NCI-H128 (cell line): Measurements from ENCODE around the gene DUOXA2.
"Not testable (repeated sequence)": the region's sequence is repeated elsewhere in the genome, so short reads cannot be mapped to it uniquely, and the experiment has no call there.

ENCODE experiments used
- DNase-seq: peaks from one replicate; lab custom pipeline; 2025; ENCODE audit not compliant: unreplicated experiment; lab: John Stamatoyannopoulos, UW

The DUOXA2 gene

GRCh38 chr15:45134682-45135604, 20.8 kb downstream of the DUOXA2 start:
- no peak for DNase-seq

DNA sequence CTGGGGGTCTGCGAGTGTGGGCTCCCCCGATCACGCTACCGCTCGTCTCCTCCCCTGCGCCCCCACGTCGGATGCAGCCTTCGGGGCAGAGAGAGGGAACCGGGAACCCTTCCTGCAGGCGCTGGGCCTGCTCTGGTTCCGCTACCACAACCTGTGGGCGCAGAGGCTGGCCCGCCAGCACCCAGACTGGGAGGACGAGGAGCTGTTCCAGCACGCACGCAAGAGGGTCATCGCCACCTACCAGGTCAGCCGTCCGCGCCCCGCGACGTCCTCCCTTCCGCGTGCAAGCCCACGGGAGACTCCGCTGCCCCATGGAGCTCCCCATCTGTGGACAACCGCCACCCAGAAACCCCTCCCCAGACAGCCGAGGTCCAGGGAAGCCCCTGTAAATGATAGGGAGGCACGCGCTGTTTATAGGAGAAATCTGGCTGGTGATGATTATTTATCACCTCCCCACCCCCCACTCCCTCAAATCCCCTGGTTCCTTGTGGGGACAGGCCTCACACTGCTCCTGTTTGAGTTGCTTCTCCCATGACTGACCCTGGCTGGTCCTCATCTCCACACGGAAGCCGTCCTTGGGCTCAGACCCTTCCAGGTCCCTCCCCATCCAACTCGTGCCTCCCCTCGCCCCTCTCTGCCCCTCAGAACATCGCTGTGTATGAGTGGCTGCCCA, 21.7 kb downstream of the DUOXA2 start:
- not testable (repeated sequence) for DNase-seq

- DNase-seq: no peak
Measured at GRCh38 chr15:45136378-45136764, 22.2 kb downstream of the DUOXA2 start.

GRCh38 chr15:45137703-45138102, 23.6 kb downstream of the DUOXA2 start:
- no peak for DNase-seq

DNA sequence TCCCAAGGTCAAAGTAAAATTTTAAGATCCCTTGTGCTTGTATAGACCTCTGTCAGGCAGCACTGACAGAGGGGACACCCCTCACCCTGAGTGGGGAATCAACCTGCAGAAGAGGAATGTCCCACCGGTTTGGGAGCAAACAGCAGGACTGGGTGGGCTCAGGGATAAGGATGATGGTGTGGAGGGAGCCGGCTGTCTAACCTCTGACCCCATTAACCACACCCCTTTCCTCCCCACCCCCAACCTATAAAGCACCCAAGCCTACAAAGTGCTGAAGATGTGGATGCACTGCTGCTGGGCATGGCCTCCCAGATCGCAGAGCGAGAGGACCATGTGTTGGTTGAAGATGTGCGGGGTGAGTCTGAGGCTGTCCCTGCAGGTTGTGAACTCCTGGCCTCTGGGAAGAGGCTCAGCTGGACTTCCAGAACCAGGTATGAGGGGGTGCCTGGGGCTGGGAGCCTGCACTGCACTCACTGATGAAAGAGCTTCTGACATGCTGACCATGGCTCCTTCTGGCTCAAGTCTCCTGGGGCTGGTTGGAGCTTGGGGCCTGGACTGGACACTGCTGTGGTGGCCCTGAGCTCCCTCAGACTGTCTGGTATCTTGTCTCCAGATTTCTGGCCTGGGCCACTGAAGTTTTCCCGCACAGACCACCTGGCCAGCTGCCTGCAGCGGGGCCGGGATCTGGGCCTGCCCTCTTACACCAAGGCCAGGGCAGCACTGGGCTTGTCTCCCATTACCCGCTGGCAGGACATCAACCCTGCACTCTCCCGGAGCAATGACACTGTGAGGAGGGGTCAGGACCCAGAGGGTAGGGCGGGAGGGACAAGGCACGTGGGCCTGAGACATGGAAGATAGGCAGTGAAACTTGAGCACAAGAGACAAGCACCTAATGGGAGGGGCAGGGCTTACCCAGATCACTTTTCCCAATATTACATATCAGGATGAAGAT, 25.0 kb downstream of the DUOXA2 start:
- no peak for DNase-seq

DNA sequence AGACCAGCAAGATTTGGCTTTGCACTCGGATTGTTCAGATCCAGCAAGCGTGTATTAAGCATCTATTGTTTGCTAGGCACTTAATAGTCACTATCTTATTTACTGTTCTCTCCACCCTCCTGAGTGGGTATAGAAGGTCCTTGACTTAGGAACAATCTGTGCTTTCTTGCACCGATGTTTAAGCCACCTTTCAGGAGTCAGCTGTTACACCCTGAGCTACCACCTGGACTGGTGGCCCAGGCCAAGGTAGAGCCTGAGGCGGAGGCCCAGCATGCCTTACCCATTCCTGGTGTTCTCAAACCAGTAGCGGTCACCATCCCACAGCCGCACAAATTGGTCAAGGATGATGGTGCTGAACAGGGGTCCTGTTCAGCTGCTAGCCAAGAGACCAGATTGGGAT, 25.6 kb downstream of the DUOXA2 start:
- no peak for DNase-seq

DNA sequence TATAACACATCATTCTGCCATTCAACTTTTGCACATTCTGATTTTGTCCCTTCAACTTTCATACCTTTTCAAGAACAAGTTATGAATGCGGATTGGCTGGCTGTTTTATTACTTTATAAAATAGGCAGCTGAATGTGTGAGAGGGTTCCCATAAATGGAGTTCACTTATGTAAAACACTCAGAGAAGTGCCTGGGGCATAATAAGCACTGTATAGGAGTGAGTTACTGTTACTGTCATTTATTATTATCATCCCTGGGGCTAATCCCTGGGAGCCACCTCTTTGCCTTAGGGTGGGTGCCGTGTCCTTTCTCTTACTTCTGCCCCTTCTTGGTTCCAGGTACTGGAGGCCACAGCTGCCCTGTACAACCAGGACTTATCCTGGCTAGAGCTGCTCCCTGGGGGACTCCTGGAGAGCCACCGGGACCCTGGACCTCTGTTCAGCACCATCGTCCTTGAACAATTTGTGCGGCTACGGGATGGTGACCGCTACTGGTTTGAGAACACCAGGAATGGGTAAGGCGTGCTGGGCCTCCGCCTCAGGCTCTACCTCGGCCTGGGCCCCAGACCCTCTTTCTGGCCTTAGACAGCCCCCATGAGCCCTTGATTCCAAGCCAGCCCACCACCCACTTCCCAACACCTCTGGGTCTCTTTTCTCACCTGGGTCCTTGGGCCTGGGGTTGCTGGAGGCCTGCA, 26.6 kb downstream of the DUOXA2 start:
- no peak for DNase-seq

GRCh38 chr15:45141386-45141785, 27.3 kb downstream of the DUOXA2 start:
- DNase-seq: no peak

- DNase-seq: no peak
Measured at GRCh38 chr15:45143056-45143455, 28.9 kb downstream of the DUOXA2 start.

DNA sequence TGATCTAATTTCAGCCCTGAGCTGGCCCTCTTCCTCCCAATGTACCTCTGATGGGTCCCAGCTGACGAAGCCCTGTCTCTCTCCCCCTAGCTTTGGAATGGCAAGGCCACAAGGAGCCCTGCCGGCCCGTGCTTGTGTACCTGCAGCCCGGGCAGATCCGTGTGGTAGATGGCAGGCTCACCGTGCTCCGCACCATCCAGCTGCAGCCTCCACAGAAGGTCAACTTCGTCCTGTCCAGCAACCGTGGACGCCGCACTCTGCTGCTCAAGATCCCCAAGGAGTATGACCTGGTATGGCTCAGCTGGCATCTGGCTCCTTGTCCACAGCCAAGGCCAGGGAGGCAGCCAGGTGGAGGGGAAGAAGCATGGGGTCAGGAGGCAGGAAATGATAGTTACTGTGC, 29.8 kb downstream of the DUOXA2 start:
- no peak for DNase-seq

DNA sequence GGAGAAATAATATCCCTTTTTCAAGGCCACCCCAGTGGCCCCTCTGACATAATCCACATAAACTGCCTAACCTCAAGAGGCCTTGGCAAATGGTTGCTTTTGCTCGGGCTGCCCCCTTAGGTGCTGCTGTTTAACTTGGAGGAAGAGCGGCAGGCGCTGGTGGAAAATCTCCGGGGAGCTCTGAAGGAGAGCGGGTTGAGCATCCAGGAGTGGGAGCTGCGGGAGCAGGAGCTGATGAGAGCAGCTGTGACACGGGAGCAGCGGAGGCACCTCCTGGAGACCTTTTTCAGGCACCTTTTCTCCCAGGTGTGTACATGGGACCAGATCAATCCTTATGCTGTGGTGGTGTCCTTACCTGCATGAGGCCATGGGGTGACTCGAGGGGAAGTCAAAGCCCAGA, 30.6 kb downstream of the DUOXA2 start:
- DNase-seq: no peak

- no peak for DNase-seq
Measured at GRCh38 chr15:45146405-45146804, 32.3 kb downstream of the DUOXA2 start.

GRCh38 chr15:45147606-45148005, 33.5 kb downstream of the DUOXA2 start:
- no peak for DNase-seq

DNA sequence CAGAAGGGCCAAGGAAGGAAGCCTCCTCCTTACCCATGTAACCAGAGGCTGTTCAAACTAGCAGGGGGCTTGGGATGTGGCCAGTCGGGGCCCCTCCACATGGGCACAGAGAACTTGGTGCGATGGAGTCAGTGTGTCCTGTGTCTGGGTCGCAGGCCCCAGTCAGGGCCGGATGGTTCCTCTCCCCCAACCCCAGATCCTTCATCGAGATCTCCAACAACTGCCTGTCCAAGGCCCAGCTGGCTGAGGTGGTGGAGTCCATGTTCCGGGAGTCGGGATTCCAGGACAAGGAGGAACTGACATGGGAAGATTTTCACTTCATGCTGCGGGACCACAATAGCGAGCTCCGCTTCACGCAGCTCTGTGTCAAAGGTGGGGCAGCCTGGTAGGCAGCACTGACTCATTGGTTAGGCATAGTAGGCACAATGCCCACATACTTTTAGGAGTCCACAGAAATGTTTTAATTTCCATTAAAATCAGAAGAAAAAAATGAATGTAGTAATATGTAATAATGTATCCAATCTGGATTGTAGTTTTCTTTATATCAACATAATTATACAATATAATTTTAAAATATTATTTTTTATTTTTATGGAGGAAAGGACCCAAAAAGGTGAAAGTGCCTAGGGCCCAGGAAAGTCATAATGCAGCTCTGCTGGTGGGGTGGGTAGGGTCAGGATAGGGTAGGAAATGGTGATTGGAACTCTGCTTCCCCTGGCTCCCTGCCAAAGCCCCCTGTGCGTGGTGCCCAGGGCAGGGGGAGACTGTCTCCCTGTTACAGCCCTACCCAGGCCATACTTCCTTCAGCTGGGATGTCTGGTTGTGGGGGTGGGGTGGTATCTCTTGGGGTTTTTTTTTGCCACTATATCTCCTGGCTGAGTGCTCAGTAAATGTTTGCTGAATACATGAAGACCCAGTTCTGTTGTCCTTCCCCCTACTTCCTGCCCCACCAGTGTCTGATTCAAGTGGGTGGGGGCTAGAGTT, 34.2 kb downstream of the DUOXA2 start:
- no peak for DNase-seq

DNA sequence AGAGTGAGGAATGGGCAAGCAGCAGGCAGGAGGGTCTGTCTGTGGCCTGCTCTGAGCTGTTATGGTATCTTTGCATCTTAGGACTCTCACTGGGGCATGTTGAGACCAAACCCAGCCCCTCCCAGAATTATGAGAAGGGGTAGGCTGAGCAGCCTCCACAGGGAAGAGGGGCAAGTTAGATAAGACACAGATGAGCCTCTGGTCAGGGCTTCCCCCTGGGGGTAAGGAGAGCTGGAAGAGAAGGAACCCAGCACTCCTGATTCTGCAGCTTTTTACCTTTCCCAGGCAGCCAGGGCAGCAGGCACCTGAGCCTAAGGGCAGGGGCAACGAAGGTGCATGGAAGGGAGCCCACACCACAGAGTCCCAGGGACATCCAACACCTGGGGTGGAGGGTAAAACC, 34.9 kb downstream of the DUOXA2 start:
- DNase-seq: no peak

GRCh38 chr15:45150481-45150880, 36.4 kb downstream of the DUOXA2 start:
- DNase-seq: no peak

GRCh38 chr15:45150997-45151396, 36.9 kb downstream of the DUOXA2 start:
- DNase-seq: no peak

GRCh38 chr15:45151998-45152828, 38.1 kb downstream of the DUOXA2 start:
- no peak for DNase-seq

DNA sequence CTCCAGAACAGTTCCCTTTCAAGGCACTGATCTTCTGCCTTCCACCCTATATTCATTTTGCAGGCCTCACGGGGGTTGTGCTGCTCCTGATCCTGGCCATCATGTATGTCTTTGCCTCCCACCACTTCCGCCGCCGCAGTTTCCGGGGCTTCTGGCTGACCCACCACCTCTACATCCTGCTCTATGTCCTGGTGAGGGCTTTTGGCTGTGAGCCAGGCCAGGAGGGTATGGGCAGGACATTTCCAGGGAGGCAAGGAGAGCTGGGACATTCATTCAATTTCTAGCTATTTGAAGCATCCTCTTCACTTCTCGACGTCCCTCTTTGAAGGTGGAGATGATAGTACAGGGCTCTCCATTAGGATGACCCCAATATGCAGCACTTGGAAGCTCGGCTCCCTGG, 41.6 kb downstream of the DUOXA2 start:
- no peak for DNase-seq
